ENCODE measurements around the gene OPA1. TPM values are rescaled to one million over a fixed set of nuclear protein-coding genes. Genes with fewer than 3 reads are reported as not detected.

The OPA1 gene, protein sequence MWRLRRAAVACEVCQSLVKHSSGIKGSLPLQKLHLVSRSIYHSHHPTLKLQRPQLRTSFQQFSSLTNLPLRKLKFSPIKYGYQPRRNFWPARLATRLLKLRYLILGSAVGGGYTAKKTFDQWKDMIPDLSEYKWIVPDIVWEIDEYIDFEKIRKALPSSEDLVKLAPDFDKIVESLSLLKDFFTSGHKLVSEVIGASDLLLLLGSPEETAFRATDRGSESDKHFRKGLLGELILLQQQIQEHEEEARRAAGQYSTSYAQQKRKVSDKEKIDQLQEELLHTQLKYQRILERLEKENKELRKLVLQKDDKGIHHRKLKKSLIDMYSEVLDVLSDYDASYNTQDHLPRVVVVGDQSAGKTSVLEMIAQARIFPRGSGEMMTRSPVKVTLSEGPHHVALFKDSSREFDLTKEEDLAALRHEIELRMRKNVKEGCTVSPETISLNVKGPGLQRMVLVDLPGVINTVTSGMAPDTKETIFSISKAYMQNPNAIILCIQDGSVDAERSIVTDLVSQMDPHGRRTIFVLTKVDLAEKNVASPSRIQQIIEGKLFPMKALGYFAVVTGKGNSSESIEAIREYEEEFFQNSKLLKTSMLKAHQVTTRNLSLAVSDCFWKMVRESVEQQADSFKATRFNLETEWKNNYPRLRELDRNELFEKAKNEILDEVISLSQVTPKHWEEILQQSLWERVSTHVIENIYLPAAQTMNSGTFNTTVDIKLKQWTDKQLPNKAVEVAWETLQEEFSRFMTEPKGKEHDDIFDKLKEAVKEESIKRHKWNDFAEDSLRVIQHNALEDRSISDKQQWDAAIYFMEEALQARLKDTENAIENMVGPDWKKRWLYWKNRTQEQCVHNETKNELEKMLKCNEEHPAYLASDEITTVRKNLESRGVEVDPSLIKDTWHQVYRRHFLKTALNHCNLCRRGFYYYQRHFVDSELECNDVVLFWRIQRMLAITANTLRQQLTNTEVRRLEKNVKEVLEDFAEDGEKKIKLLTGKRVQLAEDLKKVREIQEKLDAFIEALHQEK
- 77.0 and 89.7 TPM in 2 replicates for total RNA-seq (2014; rRNA removed; shearing (Covaris generic))
- 46.9 and 65.8 TPM in 2 replicates for polyA plus RNA-seq (2015; cell fraction: cytosol; rRNA removed)
- 76.4 and 92.0 TPM in 2 replicates for polyA plus RNA-seq (2015; cell fraction: nucleus; rRNA removed)

DNA sequence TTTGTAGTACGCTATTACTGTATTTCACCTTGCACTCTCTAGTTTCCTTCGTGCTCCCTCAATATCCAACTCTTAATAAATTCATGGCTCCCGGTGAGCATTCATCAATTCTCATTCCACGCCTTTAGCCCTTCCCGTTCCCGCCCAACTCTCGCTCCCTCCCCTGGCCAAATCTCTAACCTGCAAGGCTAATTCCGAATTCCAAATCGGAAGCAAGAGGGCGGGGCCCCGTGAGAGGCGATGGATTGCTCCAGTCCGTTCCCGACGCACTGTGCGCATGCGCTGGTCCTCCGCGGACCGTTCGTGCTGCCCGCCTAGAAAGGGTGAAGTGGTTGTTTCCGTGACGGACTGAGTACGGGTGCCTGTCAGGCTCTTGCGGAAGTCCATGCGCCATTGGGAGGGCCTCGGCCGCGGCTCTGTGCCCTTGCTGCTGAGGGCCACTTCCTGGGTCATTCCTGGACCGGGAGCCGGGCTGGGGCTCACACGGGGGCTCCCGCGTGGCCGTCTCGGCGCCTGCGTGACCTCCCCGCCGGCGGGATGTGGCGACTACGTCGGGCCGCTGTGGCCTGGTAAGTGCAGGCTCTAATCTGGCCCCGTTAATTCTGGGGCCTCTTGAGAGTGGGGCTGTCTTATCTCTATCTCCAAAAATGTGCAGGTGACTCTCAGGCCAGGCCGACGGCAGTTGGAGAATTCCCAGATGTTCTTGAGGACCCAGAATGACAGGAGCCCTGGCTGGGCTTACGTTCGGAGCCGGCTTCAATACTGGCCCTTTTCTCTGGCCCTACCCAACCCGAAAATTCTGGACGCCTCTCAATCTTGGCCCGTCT, at the start of gene OPA1:
Gene OPA1, plus strand, starts transcription at position 368 of the 827 bp plus-strand sequence. Its CDS starts 170 bp downstream, at position 538.
- peak; percentile 99 for DNase-seq (ENCODE audit: low read depth)

DNA sequence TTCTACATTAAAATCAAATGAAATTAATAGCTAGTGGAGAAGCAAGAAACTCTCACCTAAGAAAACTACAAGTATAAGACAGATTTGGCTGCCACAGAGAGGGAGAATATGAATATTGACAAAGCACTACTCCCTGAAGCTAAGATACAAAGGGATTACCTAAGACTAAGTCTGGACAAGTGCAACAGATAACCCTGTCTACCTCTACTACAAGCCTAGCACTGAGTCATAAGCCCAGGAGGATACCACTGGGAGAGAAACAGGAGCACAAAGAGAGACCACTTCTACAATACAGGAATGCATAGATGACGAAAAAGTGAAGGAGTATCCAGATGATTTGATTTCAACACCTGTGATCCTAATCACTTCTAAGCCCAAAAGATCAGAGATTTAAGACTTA, 48.7 kb upstream of the OPA1 start:
- no peak for DNase-seq (ENCODE audit: low read depth)

DNA sequence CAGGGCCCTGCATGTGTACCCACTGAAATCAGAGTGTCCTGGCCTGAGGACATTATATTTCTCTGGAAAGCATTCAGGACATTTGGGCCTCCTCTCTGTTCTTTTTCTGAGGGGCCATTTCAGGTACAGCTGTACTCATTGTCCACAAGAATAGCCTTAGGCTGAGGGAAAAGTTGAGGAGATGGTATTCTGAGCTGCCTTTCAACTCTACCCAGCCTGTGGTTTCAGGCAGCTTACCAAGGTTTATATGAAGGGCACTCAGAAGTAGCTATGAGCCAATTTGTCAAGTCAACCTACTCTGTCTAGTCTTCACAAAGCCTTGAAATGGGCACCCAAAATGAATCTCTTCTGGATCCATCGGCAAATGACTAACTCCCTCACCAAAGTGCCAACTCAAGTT, 47.7 kb upstream of the OPA1 start:
- DNase-seq (ENCODE audit: low read depth) = no peak

DNA sequence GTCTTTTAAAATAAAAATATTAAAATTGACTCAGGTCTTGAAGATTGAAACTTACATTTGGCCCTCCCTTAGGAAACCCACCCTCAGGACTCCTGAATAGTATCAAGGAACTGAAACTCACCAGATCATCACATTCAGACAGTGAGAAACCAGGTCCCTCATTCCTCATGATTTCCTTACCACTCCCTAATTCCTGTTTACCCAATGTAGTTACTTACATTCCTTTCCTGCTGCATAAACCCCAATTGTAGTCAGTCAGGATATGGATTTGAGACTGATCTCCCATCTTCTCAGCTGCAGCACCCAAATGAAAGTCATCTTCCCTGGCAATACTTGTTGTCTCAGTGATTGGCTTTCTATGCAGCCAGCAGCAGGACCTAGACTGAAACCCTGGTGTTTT, 46.9 kb upstream of the OPA1 start:
- DNase-seq (ENCODE audit: low read depth) = peak; percentile 15

DNA sequence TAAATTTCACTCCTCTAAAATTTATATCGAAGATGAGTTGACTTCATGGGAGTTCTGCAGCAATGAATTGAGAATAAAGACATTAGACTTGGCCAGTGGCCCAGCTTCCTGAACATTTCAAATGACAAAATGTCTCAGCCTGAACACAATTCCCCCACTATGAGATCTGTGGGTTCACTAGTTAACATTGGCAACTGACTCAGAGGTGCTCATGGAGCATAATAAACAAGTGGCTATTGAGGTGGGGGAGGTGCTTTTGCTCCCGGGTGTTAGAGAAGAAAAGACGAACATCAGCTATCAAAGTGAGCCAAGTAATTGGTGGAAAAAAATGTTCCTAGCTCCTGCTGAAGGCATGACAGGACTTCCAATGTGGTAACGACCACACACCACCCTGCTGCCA, 44.6 kb upstream of the OPA1 start:
- DNase-seq (ENCODE audit: low read depth) = peak; percentile 52

DNA sequence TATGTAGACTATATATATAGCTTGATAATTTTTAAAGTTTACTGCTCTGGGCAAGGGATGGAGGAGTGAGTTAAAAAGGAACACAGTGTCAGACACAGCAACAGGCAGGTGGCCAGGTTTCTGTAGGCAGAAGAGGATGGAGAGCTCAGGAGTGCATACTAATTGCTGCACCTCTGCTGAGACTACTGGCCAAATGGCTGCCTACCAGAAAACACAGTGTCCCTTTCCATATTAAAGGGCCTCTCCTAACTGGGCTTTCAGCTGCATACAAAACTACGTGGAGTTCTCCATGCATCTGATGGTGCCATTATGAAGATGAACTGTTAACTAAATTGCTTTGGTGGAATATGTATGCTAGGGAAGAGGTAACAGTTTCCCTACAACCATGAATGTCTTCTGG, 40.1 kb upstream of the OPA1 start:
- no peak for DNase-seq (ENCODE audit: low read depth)

DNA sequence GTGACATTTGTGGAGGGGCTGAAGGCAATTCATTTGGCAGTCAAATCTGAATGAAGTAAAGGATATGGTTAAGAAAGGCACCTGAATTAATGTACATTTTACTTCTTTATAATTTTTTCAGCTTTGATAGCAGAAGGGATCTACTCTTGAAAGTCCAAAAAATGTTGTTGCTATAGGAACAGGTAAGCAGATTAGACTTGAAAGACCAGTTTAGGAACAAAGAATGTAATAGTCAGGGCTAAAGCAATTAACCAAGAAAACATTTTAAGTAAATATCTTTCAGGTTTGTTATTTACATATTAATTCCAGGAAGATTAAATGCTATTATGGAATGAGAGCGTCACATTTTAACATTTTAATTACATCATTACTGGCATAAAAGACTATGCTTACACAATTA, 39.4 kb upstream of the OPA1 start:
- no peak for DNase-seq (ENCODE audit: low read depth)

DNA sequence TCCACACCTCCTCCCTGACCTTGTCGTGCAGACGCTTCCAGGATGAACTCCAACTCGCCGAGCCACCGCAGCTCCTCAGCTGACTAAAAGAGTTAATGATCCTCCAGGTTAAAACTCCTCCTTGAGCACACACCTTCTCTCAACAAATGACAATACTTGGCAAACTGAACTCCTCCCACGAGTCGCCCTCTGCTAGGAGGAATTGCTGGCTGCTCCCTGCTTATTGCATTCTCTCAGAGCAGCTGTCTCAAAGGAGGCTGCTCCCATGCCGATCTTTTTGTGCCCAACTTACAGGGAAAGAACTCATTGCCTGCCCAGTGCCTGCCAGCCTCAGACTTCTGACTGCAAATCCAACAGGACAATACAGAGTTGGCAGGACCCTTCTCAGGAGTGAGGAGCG, 38.2 kb upstream of the OPA1 start, which contains the start of gene ATP13A4:
Gene ATP13A4, minus strand, starts transcription at position 85 of the 400 bp plus-strand sequence. CDS start 96 bp downstream, outside the sequence.
- no peak for DNase-seq (ENCODE audit: low read depth)

DNA sequence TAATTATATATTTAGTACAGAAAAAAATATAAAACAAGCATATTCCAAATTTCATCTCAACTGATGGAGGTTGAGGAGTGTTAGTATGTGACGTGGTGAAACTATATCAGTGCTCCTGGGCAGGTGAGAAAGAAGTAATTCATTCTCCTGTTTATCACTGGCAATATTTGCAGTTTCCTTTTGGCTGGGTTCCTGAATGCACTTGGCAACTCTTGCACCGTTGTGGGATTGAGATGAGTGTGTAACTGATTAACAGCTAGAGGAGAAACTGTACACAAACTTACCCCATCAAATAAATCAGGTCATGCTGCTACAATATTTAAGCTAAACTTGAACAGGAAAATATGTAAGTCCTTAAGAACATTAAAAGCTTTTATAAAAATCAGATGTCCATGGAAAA, 36.2 kb upstream of the OPA1 start:
- no peak for DNase-seq (ENCODE audit: low read depth)

DNA sequence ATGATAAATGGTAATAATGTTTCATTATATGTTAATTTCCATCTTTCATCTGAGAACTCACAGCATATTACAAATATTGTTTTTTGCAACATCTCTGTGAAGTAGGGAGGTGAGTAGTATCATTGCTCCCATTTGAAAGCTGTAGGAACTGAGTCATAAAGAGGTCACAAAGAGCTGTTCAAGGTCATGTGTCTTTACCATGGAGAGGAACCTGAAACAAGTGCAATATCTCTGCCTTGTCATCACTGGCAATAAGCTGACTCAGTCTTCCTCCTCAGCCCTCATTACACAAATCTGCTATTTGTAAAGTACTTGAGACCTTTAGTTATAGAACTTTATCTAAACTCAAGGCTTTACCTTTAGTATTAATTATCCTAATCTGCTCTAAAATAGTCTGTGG, 33.9 kb upstream of the OPA1 start:
- DNase-seq (ENCODE audit: low read depth) = peak; percentile 53

DNA sequence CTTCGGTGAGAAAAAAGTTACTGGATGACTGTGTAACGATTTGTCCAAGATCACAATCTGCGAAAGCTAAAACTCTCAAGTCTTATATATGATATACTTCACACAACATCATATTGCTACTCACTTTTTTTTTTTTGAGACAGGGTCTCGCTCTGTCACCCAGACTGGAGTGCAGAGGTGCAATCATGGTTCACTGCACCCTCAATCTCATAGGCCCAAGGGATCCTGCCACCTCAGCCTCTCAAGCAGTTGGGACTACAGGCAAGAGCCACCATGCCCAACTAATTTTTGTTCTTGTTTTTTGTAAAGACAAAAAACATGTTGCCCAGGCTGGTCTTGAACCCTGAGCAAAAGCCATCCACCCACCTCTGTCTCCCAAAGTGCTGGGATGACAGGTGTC, 32.9 kb upstream of the OPA1 start:
- no peak for DNase-seq (ENCODE audit: low read depth)

DNA sequence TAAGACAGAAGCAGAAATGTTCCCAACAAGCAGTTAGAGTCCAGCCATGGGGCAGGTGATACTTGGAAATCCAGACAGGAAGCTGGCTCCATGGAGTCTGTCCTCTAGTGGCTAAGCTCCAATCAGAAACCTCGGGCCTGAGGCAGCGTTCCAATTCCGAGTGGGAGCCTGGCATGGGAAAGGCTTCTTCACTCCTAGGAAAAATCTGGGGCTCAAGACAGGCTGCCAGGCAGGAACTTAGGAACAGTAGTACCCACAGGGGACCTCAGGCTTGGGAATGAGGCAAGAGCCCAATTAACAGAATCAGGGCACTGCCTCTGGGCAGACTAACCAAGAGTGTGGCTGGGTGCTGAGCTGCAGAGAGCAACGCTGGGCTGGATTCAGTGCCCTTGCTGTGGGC, 32.1 kb upstream of the OPA1 start:
- no peak for DNase-seq (ENCODE audit: low read depth)

DNA sequence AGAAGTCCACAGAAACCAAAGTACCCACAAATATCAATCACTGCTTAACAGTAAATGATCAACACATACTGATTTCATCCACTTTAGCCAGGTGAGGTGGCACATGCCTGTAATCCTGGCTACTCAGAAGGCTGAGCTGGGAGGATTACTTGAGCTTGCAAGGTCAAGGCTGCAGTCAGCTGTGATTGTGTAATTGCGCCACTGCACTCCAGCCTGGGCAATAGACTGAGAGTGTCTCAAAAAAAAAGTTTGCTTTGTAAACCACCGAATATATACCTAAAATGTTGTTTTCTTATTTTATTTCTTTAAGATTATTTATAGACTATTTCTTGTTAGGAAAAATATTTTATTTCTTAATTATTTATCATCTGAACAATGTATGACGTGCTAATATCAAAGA, 29.6 kb upstream of the OPA1 start:
- DNase-seq (ENCODE audit: low read depth) = no peak

DNA sequence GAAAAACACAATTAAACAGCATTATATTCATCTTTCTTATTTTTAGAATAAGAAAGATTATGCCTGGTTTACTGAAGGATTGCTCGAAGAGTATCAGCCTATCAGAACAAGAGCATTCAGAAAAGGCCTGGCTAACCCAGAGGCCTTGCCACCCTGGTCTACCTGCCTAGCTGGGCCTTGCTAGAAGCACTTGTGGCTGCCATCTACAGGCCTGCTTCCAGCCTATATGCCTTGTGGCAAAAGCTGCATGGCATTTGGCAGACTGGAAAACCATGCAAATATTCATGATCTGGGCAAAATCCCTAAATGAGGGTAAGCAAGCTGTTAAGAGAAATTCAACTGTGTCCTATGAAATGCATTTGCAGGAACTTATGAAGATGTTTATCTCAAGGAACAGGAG, 29.0 kb upstream of the OPA1 start:
- no peak for DNase-seq (ENCODE audit: low read depth)

DNA sequence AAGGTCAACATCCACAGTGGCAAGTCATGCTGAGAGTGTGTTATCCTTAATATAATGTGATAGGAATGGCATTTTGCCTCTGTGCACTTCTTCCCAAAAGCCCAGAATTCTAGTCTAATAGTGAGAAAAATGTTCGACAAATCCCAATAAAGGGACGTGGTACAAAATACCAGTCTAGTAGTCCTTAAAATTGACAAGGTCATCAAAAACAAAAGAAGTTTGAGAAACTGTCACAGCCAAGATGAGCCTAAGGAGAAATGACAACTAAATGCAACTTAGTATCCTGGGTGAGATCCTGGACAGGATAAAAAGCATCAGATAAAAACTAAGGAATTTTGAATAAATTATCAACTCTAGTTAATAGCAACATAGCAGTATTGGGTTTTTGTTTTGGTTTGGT, 23.9 kb upstream of the OPA1 start:
- DNase-seq (ENCODE audit: low read depth) = no peak

DNA sequence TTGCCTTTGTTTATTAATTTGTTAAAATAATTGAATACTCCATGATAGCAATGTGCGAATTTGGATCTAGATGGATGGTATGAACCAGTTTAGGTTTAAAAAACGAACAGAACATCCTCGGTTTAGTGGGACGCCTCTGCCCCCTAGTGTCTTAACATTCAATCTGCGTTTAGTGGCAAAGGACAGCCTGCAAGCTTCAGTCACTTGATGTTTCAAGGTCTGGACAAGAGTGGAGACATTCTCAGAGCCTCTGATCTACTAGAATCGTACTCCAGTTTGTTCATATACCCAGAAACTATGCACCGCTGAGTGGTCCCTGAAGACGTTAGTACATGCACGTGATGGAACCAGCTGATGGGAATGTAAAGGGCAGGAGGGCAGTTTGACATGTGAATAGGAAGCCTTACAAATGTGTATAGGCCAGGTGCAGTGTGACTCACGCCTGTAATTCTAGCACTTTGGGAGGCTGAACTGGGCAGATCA, 20.5 kb upstream of the OPA1 start:
- DNase-seq (ENCODE audit: low read depth) = peak; percentile 80

DNA sequence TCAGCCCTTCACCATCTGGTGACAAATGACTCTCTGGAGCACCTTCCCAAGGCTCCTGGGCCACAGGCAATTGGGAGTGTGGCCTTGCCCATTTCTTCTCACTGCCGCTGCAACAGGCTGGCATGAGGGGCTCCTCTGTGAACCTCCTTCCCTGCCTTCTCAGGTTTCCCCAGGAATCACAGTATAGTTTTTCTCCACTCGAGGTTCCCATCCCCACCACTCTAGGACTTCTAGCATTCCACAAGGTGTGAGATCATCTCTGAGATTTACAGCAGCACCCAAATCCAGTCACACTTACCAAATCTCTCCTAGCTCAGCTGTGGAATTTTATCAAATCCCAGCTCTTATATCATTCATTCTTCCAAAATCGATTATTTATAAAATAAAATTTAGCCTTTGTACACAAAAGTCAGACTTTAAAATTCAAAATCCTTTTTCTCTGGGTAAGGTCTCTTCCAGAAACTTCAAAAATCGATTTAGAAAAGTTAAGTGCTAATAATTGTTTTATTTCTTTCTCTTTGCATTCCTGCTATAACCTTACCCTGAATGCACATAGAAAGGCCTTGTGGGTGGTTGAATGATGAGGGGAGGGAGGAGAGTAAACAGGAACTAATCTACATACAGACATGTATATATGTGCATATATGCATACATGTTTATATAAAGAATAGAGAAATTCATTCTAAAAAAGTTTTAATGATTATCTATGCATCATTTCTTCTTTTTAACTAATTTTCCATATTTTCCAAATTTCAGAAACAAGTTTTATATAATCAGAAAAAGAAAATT, 19.4 kb upstream of the OPA1 start:
- no peak for DNase-seq (ENCODE audit: low read depth)

DNA sequence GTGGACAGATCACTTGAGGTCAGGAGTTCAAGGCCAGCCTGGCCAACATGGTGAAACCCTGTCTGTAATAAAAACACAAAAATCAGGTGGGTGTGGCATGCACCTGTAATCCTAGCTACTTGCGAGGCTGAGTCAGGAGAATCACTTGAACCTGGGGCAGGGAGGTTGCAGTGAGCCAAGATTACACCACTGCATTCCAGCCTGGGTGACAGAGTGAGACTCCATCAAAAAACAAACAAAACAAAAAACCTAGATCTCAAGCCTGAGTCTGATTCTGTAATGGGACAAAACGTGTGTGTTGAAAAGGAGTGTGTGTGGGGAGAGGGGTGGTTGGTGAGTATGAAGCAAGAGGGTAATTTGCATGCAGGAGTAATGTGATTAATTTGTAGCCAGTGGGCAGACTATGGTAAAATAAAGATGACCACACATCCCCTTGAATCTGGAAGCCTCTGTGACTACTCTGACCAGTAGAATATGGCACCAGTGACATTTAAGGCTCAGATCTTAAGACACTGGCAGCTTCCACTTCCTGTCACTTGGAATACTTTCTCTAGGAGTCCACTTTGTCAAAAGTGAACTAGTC, 18.4 kb upstream of the OPA1 start:
- DNase-seq (ENCODE audit: low read depth) = peak; percentile 23

DNA sequence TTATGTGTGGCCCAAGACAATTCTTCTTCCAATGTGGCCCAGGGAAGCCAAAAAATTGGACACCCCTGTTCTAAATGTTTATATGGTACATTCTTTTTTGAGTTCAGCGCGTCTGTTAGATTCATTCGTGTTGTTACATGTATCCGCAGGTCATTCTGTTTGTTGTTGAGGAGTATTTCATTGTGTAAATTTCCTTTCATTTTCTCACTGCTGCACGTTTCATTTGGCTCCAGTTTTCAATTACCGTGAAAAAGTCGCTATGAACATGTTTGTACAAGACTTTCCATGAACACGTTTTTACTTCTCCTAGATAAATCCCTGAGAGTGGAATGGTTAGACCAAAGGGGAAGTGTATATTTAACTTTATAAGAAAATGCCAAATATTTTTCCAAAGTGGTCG, 7.5 kb upstream of the OPA1 start:
- no peak for DNase-seq (ENCODE audit: low read depth)

DNA sequence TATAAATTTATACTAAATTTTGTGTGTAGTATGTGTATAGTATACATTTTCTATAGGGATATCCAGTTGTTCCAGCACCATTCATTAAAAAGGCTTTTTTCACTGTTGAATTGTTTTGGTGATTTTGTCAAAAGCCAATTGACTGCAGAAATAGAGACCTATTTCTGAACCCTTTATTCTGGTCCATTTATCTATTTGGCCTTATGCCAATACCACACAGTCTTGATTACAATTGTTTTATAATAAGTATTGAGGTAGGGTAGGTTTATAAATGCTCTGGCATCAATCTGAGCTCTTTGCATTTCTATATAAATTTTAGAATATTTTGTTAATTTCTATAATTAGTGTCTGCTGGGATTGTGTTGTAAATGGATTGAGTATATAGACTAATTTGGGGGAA, 6.5 kb upstream of the OPA1 start:
- no peak for DNase-seq (ENCODE audit: low read depth)
